ENCODE measurements around the gene ZWINT. TPM values are rescaled to one million over a fixed set of nuclear protein-coding genes. Genes with fewer than 3 reads are reported as not detected.
A peak's percentile ranks its signal among the peaks of the same experiment; 100 is the strongest.

The ZWINT gene
- total and polyA plus RNA-seq, 2 of the 8 experiments (the other 6 are each of a cell fraction or from before 2014, with no cell fraction given): 52.1 to 71.2 TPM

- Histone ChIP-seq H3K4me2 (ENCODE audit: insufficient read depth in 1 of 2, low read depth in 2 of 2, low read length in 2 of 2) (no peak overlapping the region), H3K79me2 (ENCODE audit: control insufficient read depth in 1 of 2, insufficient read depth in 2 of 2, low read length in 2 of 2) (no peaks in the 10 kb centered on the region), H3K23ac (ENCODE audit: insufficient read length) (no peak overlapping the region), H3K9me3 (ENCODE audit: insufficient read depth in 2 of 2, low read depth in 1 of 2, low read length in 1 of 2) (no peaks in the 10 kb centered on the region), H3K23me2 (ENCODE audit: low read depth, low read length) (no peaks in the 10 kb centered on the region), H4K5ac (ENCODE audit: insufficient read length, low read depth, low read length) (no peak overlapping the region), H3K27me3 (replicated peaks in 1 of 4; ENCODE audit: control insufficient read depth in 3 of 4, extremely low read depth in 1 of 4, insufficient read depth in 3 of 4, low read length in 3 of 4) (no peaks in the 10 kb centered on the region), H3K4me1 (replicated peaks in 1 of 4; ENCODE audit: control insufficient read depth in 3 of 4, insufficient read depth in 4 of 4, low read length in 3 of 4) (no peaks in the 10 kb centered on the region), H2AK5ac (ENCODE audit: low read depth, low read length) (no peak overlapping the region), H2BK15ac (ENCODE audit: low read length) (no peak overlapping the region), H3K56ac (replicated peaks; ENCODE audit: insufficient read length, low read depth, low read length) (no peak overlapping the region), H2BK20ac (ENCODE audit: low read length) (no peak overlapping the region), H2BK120ac (replicated peaks; ENCODE audit: low read depth, low read length) (no peak overlapping the region), H3K4ac (replicated peaks; ENCODE audit: insufficient read length, low read depth, low read length) (no peak overlapping the region), H3K4me3 (ENCODE audit: extremely low read depth in 1 of 4, insufficient read depth in 2 of 4, low read depth in 3 of 4, low read length in 4 of 4) (no peak overlapping the region), H4K91ac (replicated peaks; ENCODE audit: insufficient read length, low read length) (no peak overlapping the region), H3K18ac (ENCODE audit: extremely low read depth, low read length) (no peak overlapping the region), H4K20me1 (replicated peaks in 1 of 2; ENCODE audit: control insufficient read depth in 1 of 2, insufficient read depth in 2 of 2, low read length in 2 of 2) (no peaks in the 10 kb centered on the region), H3K79me1 (ENCODE audit: low read depth, low read length) (no peaks in the 10 kb centered on the region), H3K14ac (ENCODE audit: insufficient read length) (no peak overlapping the region), H3K36me3 (ENCODE audit: control insufficient read depth in 2 of 4, insufficient read depth in 4 of 4, low read length in 3 of 4) (peaks cover 0 to 18% (median 0%) of the 10 kb centered on the region in 4 experiments; a peak in 2 of 8 replicates), H2BK5ac (ENCODE audit: low read depth, low read length) (no peak overlapping the region), H2BK12ac (ENCODE audit: low read depth, low read length) (no peak overlapping the region), H4K8ac (ENCODE audit: extremely low read depth, insufficient read depth, low read length) (no peak overlapping the region), H3K9ac (replicated peaks in 1 of 4; ENCODE audit: extremely low read depth in 1 of 4, low read depth in 3 of 4, low read length in 3 of 4) (no peak overlapping the region), H2AFZ (ENCODE audit: low read length) (no peak overlapping the region), H3K27ac (ENCODE audit: low read depth, low read length) (no peak overlapping the region)
- WGBS, 2 experiments (ENCODE audit: extremely low coverage in 1 of 2, insufficient coverage in 1 of 2, insufficient read length in 1 of 2, insufficient replicate concordance in 2 of 2, low coverage in 1 of 2, low lambda C conversion rate in 2 of 2, missing lambda C conversion rate in 1 of 2): 96% methylated on average over 20 of the region's 20 CpGs; no CpG with 5 or more reads in 1 of the 2 experiments
- no peak for FAIRE-seq
- POLR2A ChIA-PET (ENCODE audit: partially characterized antibody): interaction anchor here (3.0 kb wide), 1 partner anchor 10 kb away, joined by 13 read pairs; the partner anchor contains the start of gene ZWINT
- CTCF ChIA-PET (ENCODE audit: partially characterized antibody): interaction anchor here (0.9 to 2.3 kb wide), 4 partner anchors 9 to 37 kb away, joined by 3 to 5 read pairs (median 4); partner anchors contain the start of gene ZWINT
- DNase-seq (ENCODE audit: low read depth in 1 of 2, low spot score in 2 of 2): no peak
- no peak for TF ChIP-seq EP300 (IDR thresholded peaks at IDR 0.05; ENCODE audit: borderline replicate concordance in 1 of 2, low read depth in 2 of 2, low read length in 2 of 2)
- TF ChIP-seq CTCF (IDR thresholded peaks at IDR 0.05; ENCODE audit: control extremely low read depth in 1 of 3, insufficient read depth in 1 of 3, low read depth in 1 of 3, low read length in 3 of 3): peak in 1 of 3 experiments; percentile 13; a peak in 1 of 4 replicates
- no peak for TF ChIP-seq SIRT6 (IDR thresholded peaks at IDR 0.05; ENCODE audit: low read length)
- no peak for TF ChIP-seq EZH2 (IDR thresholded peaks at IDR 0.05; ENCODE audit: low read depth, low read length, severe bottlenecking)
- no peak for TF ChIP-seq NANOG (IDR thresholded peaks at IDR 0.05; ENCODE audit: insufficient read depth, low read depth, low read length, poor library complexity, severe bottlenecking)
- no peak for TF ChIP-seq ASH2L (IDR thresholded peaks at IDR 0.05; ENCODE audit: low read length)
- no peak for TF ChIP-seq ATF2 (IDR thresholded peaks at IDR 0.05; ENCODE audit: low read length)
Measured at GRCh38 chr10:56351909-56352630, 9.0 kb downstream of the ZWINT start.
